Gastrocnemius medialis (tissue), 4 donors: ENCODE results near the gene TOM1. TPM values are rescaled to one million over a fixed set of nuclear protein-coding genes. Genes with fewer than 3 reads are reported as not detected.

Experiments used
- ATAC-seq, 2 donors: fragments of 150-250 bp; one replicate each; pipeline ENCODE4 v1.9.1; 2016
- DNase-seq, 2 donors: peaks; one replicate each; pipeline ENCODE4 v3.0.0-alpha.2; 2019
- H3K27ac ChIP-seq, 4 donors: fragments of 200-600 bp; sonication (generic); 1 replicate in 1 of 4; 2 replicates in 3 of 4; pipeline ENCODE4 v1.5.1; 2016 to 2018; ENCODE audit warnings: mild to moderate bottlenecking in 2 of 4, moderate library complexity in 1 of 4
- H3K27me3 ChIP-seq, 3 donors: fragments of 200-600 bp; sonication (generic) in 2 of 3; 1 replicate in 1 of 3; 2 replicates in 2 of 3; pipeline versions ENCODE4 v1.5.1 to v1.6.0; 2016 to 2019; ENCODE audit warnings: mild to moderate bottlenecking in 1 of 3, moderate library complexity in 1 of 3
- H3K36me3 ChIP-seq, 2 donors: fragments of 200-600 bp; sonication (generic) in 1 of 2; one replicate each; pipeline ENCODE4 v1.5.1; 2017 to 2018
- H3K4me1 ChIP-seq, 2 donors: fragments of 200-600 bp; sonication (generic) in 1 of 2; one replicate each; pipeline ENCODE4 v1.5.1; 2016 to 2017; ENCODE audit warnings: mild to moderate bottlenecking in 2 of 2
- H3K4me3 ChIP-seq, 4 donors: fragments of 200-600 bp; sonication (generic) in 3 of 4; 1 replicate in 1 of 4; 2 replicates in 3 of 4; pipeline ENCODE4 v1.5.1; 2016 to 2019; ENCODE audit warnings: mild to moderate bottlenecking in 2 of 4
- H3K9me3 ChIP-seq, 3 donors: fragments of 200-600 bp; sonication (generic) in 2 of 3; 1 replicate in 1 of 3; 2 replicates in 2 of 3; pipeline ENCODE4 v1.5.1; 2016 to 2019
- in situ Hi-C, 4 donors: fragments of 200-750 bp; cut with MboI; loops; one replicate each; pipeline versions ENCODE4 v1.15.0 to v1.8.0; 2017; ENCODE audit warnings: low sequenced_read_pairs in 4 of 4
- intact Hi-C: fragments of 100-400 bp; cut with DNase I; formaldehyde crosslinking; loops from one replicate; pipeline ENCODE4 v1.15.1; 2023; ENCODE audit warnings: low total_unique reads
- microRNA-seq, 2 donors: library from miRNA; unstranded; fragments of <30 nt; microRNA quantifications; one replicate each; pipeline ENCODE4, GENCODE V29; 2016; ENCODE audit warnings: borderline replicate concordance in 2 of 2
- total RNA-seq, 4 donors: library from RNA; depleted of rRNA; stranded (reverse); fragments of >200 nt; gene quantifications; one replicate each; pipeline versions ENCODE4 v1.1.0 to v1.2.3, GENCODE V29; 2016
- TF ChIP-seq, protein P1 (sequence below), 5 experiments: fragments of 450-650 bp in 3 of 5; fragments of 200-600 bp in 2 of 5; sonication (generic) in 2 of 5; IDR thresholded peaks in 4 of 5; conservative IDR thresholded peaks in 1 of 5; 1 replicate in 4 of 5; 2 replicates in 1 of 5; pipeline ENCODE4 v1.5.1; 2016 to 2019; ENCODE audit warnings: antibody characterized with exemption in 5 of 5, mild to moderate bottlenecking in 3 of 5, moderate library complexity in 3 of 5

The TOM1 gene
- total RNA-seq, 4 donors from 2014 or later, result 363 to 609 (median 425) TPM

DNA sequence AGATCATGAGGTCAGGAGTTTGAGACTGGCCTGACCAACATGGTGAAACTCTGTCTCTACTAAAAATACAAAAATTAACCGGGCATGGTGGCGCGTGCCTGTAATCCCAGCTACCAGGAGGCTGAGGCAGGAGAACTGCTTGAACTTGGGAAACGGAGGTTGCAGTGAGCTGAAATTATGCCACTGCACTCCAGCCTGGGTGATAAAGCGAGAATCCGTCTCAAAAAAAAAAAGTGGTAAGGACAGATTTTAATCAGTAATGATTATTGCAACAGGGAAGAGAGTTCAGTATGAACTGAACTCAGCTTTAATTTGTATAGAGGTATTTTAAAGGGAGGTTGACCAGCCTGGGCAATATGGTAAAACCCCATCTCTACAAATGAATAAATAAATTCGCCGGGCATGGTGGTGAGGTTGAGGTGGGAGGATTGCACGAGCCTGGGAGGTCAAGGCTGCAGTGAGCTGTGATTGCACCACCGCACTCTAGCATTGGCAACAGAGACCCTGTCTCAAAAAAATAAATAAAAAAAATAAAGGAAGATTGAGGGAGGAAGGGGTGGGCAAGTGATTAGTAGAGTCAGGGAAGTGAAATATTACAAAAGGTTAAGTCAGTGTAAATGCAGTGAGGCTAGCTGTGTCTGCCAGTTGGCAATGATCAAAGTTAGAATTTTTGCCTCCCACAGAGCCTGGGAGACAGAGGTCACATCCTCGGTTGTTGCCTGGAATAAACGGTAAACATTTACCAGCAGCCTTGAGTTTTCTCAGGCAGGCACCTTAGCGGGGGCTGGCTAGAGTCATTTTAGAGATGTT, 97.6 kb downstream of the TOM1 start:
- H3K4me3 ChIP-seq, result no peak overlapping the region
- no peak overlapping the region for H3K27ac ChIP-seq
- DNase-seq (no peak), ATAC-seq (no peak)
- H3K27me3 ChIP-seq, result no peaks in the 10 kb centered on the region
- peaks cover 0 to 15% of the 10 kb centered on the region in 2 donors for H3K36me3 ChIP-seq
- peaks cover 5 to 18% of the 10 kb centered on the region in 2 donors for H3K4me1 ChIP-seq
- TF ChIP-seq, protein P1, sequence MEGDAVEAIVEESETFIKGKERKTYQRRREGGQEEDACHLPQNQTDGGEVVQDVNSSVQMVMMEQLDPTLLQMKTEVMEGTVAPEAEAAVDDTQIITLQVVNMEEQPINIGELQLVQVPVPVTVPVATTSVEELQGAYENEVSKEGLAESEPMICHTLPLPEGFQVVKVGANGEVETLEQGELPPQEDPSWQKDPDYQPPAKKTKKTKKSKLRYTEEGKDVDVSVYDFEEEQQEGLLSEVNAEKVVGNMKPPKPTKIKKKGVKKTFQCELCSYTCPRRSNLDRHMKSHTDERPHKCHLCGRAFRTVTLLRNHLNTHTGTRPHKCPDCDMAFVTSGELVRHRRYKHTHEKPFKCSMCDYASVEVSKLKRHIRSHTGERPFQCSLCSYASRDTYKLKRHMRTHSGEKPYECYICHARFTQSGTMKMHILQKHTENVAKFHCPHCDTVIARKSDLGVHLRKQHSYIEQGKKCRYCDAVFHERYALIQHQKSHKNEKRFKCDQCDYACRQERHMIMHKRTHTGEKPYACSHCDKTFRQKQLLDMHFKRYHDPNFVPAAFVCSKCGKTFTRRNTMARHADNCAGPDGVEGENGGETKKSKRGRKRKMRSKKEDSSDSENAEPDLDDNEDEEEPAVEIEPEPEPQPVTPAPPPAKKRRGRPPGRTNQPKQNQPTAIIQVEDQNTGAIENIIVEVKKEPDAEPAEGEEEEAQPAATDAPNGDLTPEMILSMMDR (IDR thresholded peaks at IDR 0.05 in 4 of 5, conservative IDR thresholded peaks at IDR 0.05 in 1 of 5), result no peak
- in situ Hi-C loops (no loop called here), intact Hi-C loops (no loop called here)
- no peaks in the 10 kb centered on the region for H3K9me3 ChIP-seq

Small RNA genes within 50 kb of the gene (microRNA-seq; reads per million reads assigned to microRNA genes)
- gene MIR3909, result 4.3 to 7.1 reads per million in 2 donors
- 0 reads per million in 2 donors for gene MIR6069

Other genes starting within 250 kb of the TOM1 start
- under 1 TPM in 1 of 4 donors, not detected in 3; 0.34 TPM for gene ISX, start 233.7 kb upstream of the TOM1 start, total RNA-seq
- 10 to 100 TPM in 3 of 4 donors, 1 to 10 TPM in 1; 8.3 to 19.2 (median 12.4) TPM for gene HMGXB4, start 42.4 kb upstream of the TOM1 start, total RNA-seq
- 100 to 1,000 TPM in 1 of 4 donors, 10 to 100 TPM in 3; 11.4 to 131 (median 22.2) TPM for gene HMOX1, start 81.2 kb downstream of the TOM1 start, total RNA-seq
- gene MCM5, start 100.2 kb downstream of the TOM1 start, total RNA-seq, result 10 to 100 TPM in 3 of 4 donors, 1 to 10 TPM in 1; 7.1 to 19.3 (median 14.9) TPM
- gene RASD2, start 240.9 kb downstream of the TOM1 start, total RNA-seq, result 1 to 10 TPM; 1.8 to 5.4 (median 1.9) TPM